Bronchial epithelial cell (primary cell): ENCODE measurements around the gene NUF2. TPM values are rescaled to one million over a fixed set of nuclear protein-coding genes. Genes with fewer than 3 reads are reported as not detected.
"Not testable (repeated sequence)": the region's sequence is repeated elsewhere in the genome, so short reads cannot be mapped to it uniquely, and the experiment has no call there.

Experiments used
- DNase-seq: peaks from one replicate; pipeline ENCODE4 v3.0.0-alpha.2; 2010; ENCODE audit warnings: low read depth
- FAIRE-seq: peaks from 2 replicates; lab custom pipeline; 2011; peaks lifted over from hg19 to GRCh38; lab: Jason Lieb, UNC
- H3K27me3 ChIP-seq: 2 replicates; pipeline ENCODE4 v1.5.1; 2011; ENCODE audit warnings: low read length; ENCODE audit not compliant: control insufficient read depth, insufficient read depth
- H3K36me3 ChIP-seq: 2 replicates; pipeline ENCODE4 v1.5.1; 2011; ENCODE audit warnings: low read length; ENCODE audit not compliant: control insufficient read depth, insufficient read depth
- H3K4me3 ChIP-seq: 2 replicates; pipeline ENCODE4 v1.5.1; 2011; ENCODE audit warnings: mild to moderate bottlenecking, low read depth, low read length, control low read depth
- CTCF ChIP-seq: IDR thresholded peaks from 2 replicates; pipeline ENCODE4 v1.5.1; 2011; ENCODE audit warnings: mild to moderate bottlenecking, moderate library complexity, low read length, control low read depth, inconsistent platforms; ENCODE audit not compliant: insufficient read depth, severe bottlenecking
- total RNA-seq: library from RNA; depleted of rRNA; stranded (reverse); fragments of >200 nt; gene quantifications from 2 replicates; pipeline ENCODE4 v1.2.1, GENCODE V29; 2014

NUF2 gene
- total RNA-seq, 1 donor from 2014 or later: 0.79 TPM

- no peak for TF ChIP-seq CTCF
- no peak for FAIRE-seq
These were observed 30.3 kb upstream of the NUF2 start for GRCh38 chr1:163291461-163291860.

GRCh38 chr1:163292153-163292552, 29.6 kb upstream of the NUF2 start:
- FAIRE-seq, H3K36me3 ChIP-seq, H3K27me3 ChIP-seq, DNase-seq, H3K4me3 ChIP-seq: not testable (repeated sequence)

More at GRCh38 chr1:163291461-163291860, 30.3 kb upstream of the NUF2 start:
- H3K4me3 ChIP-seq: no peak overlapping the region
- H3K36me3 ChIP-seq: no peaks in the 10 kb centered on the region
- DNase-seq: no peak
- H3K27me3 ChIP-seq: no peaks in the 10 kb centered on the region

GRCh38 chr1:163293497-163293896, 28.3 kb upstream of the NUF2 start:
- DNase-seq, H3K36me3 ChIP-seq, FAIRE-seq, H3K4me3 ChIP-seq, H3K27me3 ChIP-seq: not testable (repeated sequence)

- TF ChIP-seq CTCF: no peak
- H3K4me3 ChIP-seq: no peak overlapping the region
- no peaks in the 10 kb centered on the region for H3K36me3 ChIP-seq
- H3K27me3 ChIP-seq: no peaks in the 10 kb centered on the region
- DNase-seq (peak; percentile 10), FAIRE-seq (no peak)
These were observed 25.8 kb upstream of the NUF2 start for GRCh38 chr1:163295949-163296348.

- TF ChIP-seq CTCF: no peak
- Histone ChIP-seq H3K36me3 (no peaks in the 10 kb centered on the region), H3K27me3 (no peaks in the 10 kb centered on the region), H3K4me3 (no peak overlapping the region)
- no peak for DNase-seq
- FAIRE-seq: no peak
These were observed 25.1 kb upstream of the NUF2 start for GRCh38 chr1:163296504-163297263.

GRCh38 chr1:163298365-163298764, 23.4 kb upstream of the NUF2 start:
- H3K36me3 ChIP-seq: no peaks in the 10 kb centered on the region
- FAIRE-seq (no peak), DNase-seq (no peak)
- no peak overlapping the region for H3K4me3 ChIP-seq
- TF ChIP-seq CTCF: no peak
- H3K27me3 ChIP-seq: no peaks in the 10 kb centered on the region

- H3K4me3 ChIP-seq: no peak overlapping the region
- TF ChIP-seq CTCF: no peak
- no peaks in the 10 kb centered on the region for H3K36me3 ChIP-seq
- FAIRE-seq: no peak
- DNase-seq: no peak
- H3K27me3 ChIP-seq: no peaks in the 10 kb centered on the region
These were observed 21.2 kb upstream of the NUF2 start for GRCh38 chr1:163300568-163300967.
